ENCODE measurements around the gene CHP1.
"Not testable (repeated sequence)": the region's sequence is repeated elsewhere in the genome, so short reads cannot be mapped to it uniquely, and the experiment has no call there.

CHP1 gene

GRCh38 chr15:41230650-41231421, at the start of gene CHP1, which contains the start of gene EXD1:
CHP1 (plus strand) TSS chr15:41231268; CDS start chr15:41231383, 115 bp downstream.
EXD1 (minus strand) TSS chr15:41230757; CDS start chr15:41226575, 4,182 bp downstream.
- DNase-seq = peak; percentile 98

GRCh38 chr15:41182266-41182665, 48.8 kb upstream of the CHP1 start:
- no peak for DNase-seq

GRCh38 chr15:41183581-41183980, 47.5 kb upstream of the CHP1 start:
- DNase-seq = no peak

GRCh38 chr15:41194444-41194843, 36.6 kb upstream of the CHP1 start:
- no peak for DNase-seq

DNA sequence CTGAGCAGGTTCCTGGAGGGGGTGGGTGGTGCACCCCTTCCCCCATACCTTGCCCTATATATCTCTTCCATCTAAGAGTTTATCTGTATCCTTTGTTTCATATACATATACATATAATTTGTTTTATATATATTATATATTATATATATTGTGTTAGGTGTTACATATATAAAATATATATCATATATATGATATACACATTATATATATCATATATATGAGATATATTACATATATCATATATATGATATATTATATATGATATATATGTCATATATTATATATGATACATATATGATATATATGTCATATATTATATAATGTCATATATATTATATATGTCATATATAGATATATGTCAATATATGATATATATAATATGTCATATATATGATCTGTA, 31.6 kb upstream of the CHP1 start:
- DNase-seq = no peak

GRCh38 chr15:41203395-41203794, 27.7 kb upstream of the CHP1 start:
- no peak for DNase-seq

DNA sequence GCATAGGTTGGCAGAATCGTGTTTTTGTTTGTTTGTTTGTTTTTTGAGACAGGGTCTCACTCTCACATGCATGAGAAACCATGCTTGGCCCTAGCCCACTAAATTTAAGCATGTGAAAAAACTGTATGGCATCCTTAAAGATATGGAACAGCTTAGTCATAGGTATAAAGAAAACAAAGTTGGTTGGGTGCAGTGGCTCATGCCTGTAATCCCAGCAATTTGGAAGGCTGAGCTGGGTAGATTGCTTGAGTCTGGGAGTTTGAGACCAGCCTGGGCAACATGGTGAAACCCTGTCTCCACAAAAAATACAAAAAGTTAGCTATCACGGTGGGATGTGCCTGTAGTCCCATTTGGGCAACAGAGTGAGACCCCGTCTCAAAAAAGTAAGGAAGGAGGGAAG, 25.8 kb upstream of the CHP1 start:
- DNase-seq = no peak

- no peak for DNase-seq
These were observed 23.2 kb upstream of the CHP1 start for GRCh38 chr15:41207687-41208448.

DNA sequence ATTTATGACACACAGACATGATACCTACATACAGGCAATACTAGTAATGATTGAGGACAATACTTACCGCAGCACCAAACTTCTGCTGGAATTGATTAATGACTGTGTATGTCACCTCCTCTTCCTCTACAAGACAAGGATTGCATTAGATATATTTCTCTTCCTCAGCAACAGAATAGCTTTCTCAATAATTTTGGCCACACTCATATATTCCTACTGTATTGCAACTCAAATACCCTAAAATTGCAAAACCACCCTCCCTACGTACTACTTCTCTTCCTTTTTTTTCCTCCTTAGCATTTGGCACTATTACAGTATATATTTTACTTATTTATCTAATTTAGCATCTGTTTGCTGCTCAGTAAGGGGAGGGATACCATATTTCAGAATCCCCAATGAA, 15.4 kb upstream of the CHP1 start:
- DNase-seq = no peak

DNA sequence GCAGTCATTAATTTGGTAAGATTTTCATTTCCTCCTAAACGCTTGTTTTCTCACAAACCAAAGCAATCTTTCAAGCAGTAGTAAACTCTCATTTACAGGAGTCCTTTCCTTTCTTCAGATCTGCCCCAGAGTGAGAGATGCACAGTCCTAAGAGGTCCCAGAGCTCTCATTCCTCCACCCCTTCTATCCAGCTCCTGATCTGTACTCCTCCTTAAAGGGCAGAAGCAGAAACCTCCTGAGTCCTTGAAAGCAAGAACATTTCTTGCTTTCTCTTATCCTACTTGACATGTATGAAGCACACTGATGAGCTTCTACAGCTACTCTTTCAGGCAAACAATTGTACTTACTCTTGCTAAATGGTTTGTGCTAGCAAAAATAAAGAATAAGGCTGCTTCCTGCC, 12.2 kb upstream of the CHP1 start:
- DNase-seq = no peak

GRCh38 chr15:41219381-41219780, 11.7 kb upstream of the CHP1 start:
- DNase-seq = no peak

- DNase-seq = no peak
These were observed 771 bp upstream of the CHP1 start for GRCh38 chr15:41230345-41230649.

DNA sequence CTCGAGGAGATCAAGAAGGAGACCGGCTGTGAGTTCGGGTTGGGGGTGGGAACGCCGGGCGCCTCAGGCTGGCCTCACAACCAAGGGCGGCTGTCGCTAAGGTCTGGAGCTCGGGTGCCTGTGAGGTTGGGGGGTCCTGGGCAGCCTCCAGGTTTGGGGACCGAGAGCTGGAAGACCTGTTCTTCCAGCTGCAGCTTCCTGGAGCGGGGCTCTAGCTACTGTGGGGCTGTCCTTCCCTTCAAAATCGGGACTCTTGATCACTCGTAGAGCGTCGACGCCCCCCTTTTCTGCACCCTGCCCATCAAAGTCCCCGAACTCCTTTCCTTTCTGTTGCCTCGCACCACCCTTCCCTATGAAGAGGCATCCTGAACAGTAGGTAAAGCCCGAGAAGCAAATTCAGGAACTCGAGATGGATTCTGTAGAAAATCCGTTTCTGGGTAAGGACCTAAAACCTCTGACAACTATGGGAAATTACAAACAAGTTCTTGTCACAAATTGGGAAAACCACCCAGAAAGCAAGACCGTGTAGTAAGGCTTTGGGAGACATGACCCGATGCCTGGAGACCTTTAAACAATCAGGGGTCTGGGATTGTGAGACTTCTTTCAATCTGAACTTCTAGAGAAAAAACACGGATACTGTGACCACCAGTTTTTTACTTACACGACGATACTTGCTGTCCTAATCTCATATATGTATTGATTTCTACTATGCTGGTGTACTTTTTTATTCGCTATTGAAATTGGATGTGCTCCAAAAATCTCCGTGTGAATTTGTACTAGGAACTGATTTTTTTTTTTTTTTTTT, 556 bp downstream of the CHP1 start:
- DNase-seq = no peak

DNA sequence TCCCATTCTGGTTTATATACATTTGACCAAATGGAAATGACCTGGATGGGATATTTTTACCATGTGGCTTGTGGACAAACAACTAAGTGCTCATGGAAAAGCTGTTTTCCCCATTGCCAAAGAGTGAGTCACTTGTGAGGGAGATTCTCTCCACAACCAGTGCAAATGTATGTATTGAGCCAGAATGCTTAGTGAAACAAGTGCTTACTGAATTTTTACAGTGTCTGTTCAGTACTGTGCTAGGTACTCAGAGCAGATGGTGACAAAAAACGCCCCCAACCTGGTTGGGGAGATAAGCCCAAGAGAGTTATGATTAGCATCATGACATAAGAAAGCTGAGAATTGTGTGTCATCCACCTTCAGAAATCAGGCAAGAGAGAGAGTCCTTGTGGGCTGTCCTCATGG, 2.3 kb downstream of the CHP1 start:
- no peak for DNase-seq

- not testable (repeated sequence) for DNase-seq
These were observed 4.2 kb downstream of the CHP1 start for GRCh38 chr15:41235228-41235627.

DNA sequence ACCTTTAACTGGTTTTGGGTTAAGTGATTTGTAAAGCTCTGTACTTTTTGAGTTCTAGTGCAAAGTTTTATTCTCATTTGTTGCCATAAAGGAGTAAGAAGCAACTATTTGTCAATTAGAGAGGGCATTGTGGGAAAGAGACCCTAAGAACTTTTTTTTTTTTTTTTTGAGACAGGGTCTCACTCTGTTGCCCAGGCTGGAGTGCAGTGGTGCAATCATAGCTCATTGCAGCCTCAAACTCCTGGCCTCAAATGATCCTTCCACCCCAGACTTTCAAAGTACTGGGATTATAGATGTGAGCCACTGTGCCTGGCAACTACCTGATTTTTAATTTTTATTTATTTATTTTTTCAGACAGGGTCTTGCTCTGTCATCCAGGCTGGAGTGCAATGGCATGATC, 4.9 kb downstream of the CHP1 start:
- DNase-seq = no peak

GRCh38 chr15:41238100-41238499, 7.0 kb downstream of the CHP1 start:
- DNase-seq = no peak

- DNase-seq = no peak
These were observed 10.3 kb downstream of the CHP1 start for GRCh38 chr15:41241221-41241964.

DNA sequence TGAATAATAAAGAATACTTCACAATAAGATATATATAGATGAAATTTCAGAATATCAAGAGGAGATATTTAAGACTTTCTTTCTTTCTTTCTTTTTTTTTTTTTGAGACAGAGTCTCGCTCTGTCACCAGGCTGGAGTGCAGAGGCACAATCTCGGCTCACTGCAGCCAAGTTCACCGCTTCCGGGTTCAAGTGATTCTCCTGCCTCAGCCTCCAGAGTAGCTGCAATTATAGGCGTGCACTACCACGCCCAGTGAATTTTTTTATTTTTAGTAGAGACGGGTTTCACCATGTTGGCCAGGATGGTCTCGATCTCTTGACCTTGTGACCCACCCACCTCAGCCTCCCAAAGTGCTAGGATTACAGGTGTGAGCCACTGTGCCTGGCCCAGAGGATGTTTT, 19.7 kb downstream of the CHP1 start:
- not testable (repeated sequence) for DNase-seq

- DNase-seq = no peak
These were observed 20.3 kb downstream of the CHP1 start for GRCh38 chr15:41251411-41251810.

DNA sequence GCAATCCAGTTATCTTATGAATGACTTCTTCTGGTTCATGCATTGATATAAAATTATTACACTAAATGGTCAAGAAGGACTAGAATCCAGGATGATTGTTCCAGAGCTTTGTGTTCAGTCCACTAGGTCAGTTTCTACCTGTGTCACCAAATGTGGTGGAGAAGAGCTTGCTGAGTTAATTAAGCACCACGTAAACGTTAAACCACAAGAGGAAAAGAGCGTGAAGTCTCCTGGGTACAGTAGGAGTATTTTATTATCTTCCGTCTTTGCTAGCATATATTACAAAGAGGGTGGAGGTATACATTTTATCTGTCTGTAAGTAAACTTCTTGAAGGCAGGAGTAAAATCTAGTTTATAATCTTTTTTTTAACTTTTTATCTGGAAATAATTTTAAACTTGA, 23.5 kb downstream of the CHP1 start:
- DNase-seq = no peak

DNA sequence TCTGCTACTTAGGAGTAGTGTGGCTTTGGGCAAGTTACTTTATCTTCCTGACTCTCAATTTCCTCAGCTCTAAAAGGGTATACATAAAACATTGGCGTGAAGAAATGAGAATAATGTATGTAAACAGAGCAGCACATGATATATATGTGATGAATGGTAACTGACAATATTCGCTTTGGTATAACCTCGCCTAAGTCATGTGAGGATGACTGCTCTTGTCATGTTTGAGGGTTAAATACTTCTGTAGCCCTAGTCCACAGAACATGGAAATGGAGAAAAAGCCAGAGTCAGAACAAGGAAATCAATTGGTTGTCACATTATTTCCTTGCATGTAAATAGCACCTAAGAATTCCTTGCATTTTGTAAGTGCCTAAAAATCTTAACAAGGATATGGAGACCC, 25.0 kb downstream of the CHP1 start:
- no peak for DNase-seq

DNA sequence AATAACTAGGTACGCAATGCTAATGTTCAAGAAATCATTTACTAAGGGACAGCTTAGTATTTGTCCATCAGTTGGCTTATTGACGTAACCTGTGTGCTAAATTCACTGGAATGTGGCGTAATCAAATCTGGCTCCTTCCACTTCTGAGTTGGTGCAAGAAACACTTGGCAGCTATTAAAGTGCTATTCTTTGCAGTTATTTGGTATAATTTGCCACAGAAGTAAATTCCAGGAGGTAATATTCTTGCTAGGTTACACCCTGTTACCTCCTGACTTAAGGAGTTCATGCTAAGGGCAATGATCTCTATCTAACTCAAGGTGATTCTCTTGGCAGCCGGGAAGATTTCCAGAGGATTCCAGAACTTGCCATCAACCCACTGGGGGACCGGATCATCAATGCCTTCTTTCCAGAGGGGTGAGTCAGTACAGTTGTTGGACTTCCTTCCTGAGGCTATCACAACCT, 25.5 kb downstream of the CHP1 start:
- no peak for DNase-seq
